Right atrium auricular region (tissue), 2 donors: ENCODE measurements around the gene TMEM106A. TPM values are rescaled to one million over a fixed set of nuclear protein-coding genes. Genes with fewer than 3 reads are reported as not detected.
"Not testable (repeated sequence)": the region's sequence is repeated elsewhere in the genome, so short reads cannot be mapped to it uniquely, and the experiment has no call there.

Source experiments
- DNase-seq: peaks from one replicate; pipeline ENCODE4 v3.0.0-alpha.2; 2019; ENCODE audit warnings: low spot score
- H3K27ac ChIP-seq, 2 donors: fragments of 200-600 bp; sonication (generic); 1 replicate in 1 of 2; 2 replicates in 1 of 2; pipeline ENCODE4 v1.5.1; 2016 to 2019
- H3K27me3 ChIP-seq, 2 donors: fragments of 200-600 bp; sonication (generic); one replicate each; pipeline versions ENCODE4 v1.5.1 to v1.6.0; 2017 to 2019
- H3K36me3 ChIP-seq: fragments of 200-600 bp; sonication (generic); one replicate; pipeline ENCODE4 v1.5.1; 2016
- H3K4me1 ChIP-seq, 2 donors: fragments of 200-600 bp; sonication (generic); one replicate each; pipeline versions ENCODE4 v1.5.1 to v1.6.0; 2017 to 2019
- H3K4me3 ChIP-seq, 2 donors: fragments of 200-600 bp; sonication (generic); 1 replicate in 1 of 2; 2 replicates in 1 of 2; pipeline ENCODE4 v1.5.1; 2017 to 2019; ENCODE audit warnings: mild to moderate bottlenecking in 1 of 2, moderate library complexity in 1 of 2
- H3K9me3 ChIP-seq, 2 donors: fragments of 200-600 bp; sonication (generic); one replicate each; pipeline ENCODE4 v1.5.1; 2019
- CTCF ChIP-seq, 2 donors: fragments of 200-600 bp; sonication (generic); IDR thresholded peaks; one replicate each; pipeline ENCODE4 v1.5.1; 2019; ENCODE audit warnings: antibody characterized with exemption in 2 of 2
- total RNA-seq, 2 donors: library from RNA; depleted of rRNA; stranded (reverse); fragments of >200 nt; gene quantifications; one replicate each; pipeline ENCODE4 v1.1.0, GENCODE V29; 2016

TMEM106A gene
- total RNA-seq, 2 donors from 2014 or later = 2.4 to 3.5 TPM

DNA sequence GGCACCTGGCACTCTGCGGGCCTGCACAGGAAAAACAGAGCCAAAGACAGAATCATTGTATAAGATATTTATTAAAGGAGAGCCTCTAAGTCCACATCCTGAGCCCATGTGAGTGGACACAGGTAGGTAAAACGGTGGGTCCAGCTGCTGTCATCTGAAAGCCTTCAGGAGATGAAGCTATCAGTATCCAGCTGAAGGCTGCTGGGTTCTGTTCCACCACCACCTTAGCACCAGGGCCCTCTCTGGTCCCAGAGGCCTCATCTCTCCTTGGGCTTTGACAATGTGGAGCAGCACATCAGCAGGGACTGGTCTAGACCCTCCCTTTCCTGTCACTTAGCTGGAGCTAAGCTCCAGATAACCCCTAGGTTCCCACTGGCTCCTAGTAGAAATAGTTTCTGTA lies 7.3 kb downstream of the TMEM106A start:
- Histone ChIP-seq H3K27ac (no peak overlapping the region), H3K36me3 (peaks cover 9% of the 10 kb centered on the region), H3K27me3 (no peaks in the 10 kb centered on the region), H3K9me3 (no peaks in the 10 kb centered on the region), H3K4me3 (no peak overlapping the region), H3K4me1 (no peaks in the 10 kb centered on the region)
- DNase-seq = peak; percentile 28
- TF ChIP-seq CTCF (IDR thresholded peaks at IDR 0.05) = no peak

DNA sequence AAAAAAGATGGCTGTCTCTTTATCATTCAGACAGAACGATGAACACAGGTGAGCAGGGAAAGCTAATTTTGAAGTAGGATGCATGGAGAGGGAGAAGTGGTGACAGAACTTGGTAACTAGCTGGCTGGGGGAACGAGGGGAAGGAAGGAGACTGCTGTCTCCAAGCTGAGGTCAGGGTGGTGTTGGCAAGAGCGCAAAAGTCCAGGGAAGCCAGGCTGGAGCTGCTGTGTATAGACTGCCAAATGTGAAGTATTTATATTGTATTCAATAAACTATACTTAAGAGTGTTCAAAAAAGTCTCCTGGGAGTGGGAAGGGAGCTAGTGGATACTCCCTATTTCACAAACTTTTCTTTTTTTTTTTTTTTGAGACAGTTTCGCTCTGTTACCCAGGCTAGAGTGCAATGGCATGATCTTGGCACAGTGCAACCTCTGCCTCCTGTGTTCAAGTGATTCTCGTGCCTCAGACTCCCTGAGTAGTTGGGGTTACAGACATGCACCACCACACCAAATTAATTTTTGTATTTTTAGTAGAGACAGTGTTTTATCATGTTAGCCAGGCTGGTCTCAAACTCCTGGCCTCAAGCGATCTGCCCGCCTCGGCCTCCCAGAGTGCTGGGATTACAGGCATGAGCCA lies 8.2 kb downstream of the TMEM106A start:
- Histone ChIP-seq H3K36me3 (peaks cover 9% of the 10 kb centered on the region), H3K4me1 (no peaks in the 10 kb centered on the region), H3K27ac (no peak overlapping the region), H3K9me3 (no peaks in the 10 kb centered on the region), H3K27me3 (no peaks in the 10 kb centered on the region), H3K4me3 (no peak overlapping the region)
- TF ChIP-seq CTCF (IDR thresholded peaks at IDR 0.05) = no peak
- peak; percentile 32 for DNase-seq

DNA sequence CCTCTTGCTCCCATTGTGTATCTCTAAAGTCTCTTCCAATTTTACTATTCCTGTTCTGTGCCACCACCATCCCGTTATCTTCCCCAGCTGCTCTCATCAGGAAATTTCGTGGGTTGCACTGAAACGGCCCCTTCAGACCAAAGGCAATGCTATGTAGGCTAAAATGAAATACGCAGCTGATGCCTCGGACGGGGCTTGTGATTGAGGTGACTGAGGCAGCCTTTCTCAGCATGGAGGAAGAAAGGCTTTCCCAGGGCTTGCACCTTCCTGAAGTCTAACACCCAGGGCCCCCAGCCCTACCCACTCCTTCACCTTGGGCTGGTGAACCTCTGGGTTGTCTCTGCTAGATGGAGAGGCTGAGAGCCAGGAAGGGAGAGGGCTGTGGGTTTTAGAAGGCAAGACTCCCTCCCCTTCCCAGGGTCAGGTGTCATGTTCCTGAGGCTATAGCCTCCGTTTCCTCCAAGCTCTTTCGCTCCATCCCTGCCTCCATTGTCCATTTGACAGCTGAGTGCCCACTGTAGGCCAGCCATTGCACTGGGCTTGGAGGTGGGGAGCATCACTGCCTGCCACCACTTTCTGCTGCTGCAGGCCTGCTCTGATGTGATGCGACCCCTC lies 8.9 kb downstream of the TMEM106A start:
- Histone ChIP-seq H3K36me3 (peaks cover 7% of the 10 kb centered on the region), H3K27ac (no peak overlapping the region), H3K4me1 (no peaks in the 10 kb centered on the region), H3K4me3 (no peak overlapping the region), H3K27me3 (no peaks in the 10 kb centered on the region), H3K9me3 (no peaks in the 10 kb centered on the region)
- DNase-seq = peak; percentile 46
- TF ChIP-seq CTCF (IDR thresholded peaks at IDR 0.05) = no peak

GRCh38 chr17:43224146-43224705 lies 12.6 kb downstream of the TMEM106A start:
- Histone ChIP-seq H3K4me1 (no peaks in the 10 kb centered on the region), H3K36me3 (no peaks in the 10 kb centered on the region), H3K4me3 (no peak overlapping the region), H3K9me3 (no peaks in the 10 kb centered on the region), H3K27me3 (no peaks in the 10 kb centered on the region), H3K27ac (no peak overlapping the region)
- DNase-seq = peak; percentile 36
- TF ChIP-seq CTCF (IDR thresholded peaks at IDR 0.05) = no peak

- TF ChIP-seq CTCF (IDR thresholded peaks at IDR 0.05) = no peak
Observed at GRCh38 chr17:43226393-43226792, 14.7 kb downstream of the TMEM106A start.

DNA sequence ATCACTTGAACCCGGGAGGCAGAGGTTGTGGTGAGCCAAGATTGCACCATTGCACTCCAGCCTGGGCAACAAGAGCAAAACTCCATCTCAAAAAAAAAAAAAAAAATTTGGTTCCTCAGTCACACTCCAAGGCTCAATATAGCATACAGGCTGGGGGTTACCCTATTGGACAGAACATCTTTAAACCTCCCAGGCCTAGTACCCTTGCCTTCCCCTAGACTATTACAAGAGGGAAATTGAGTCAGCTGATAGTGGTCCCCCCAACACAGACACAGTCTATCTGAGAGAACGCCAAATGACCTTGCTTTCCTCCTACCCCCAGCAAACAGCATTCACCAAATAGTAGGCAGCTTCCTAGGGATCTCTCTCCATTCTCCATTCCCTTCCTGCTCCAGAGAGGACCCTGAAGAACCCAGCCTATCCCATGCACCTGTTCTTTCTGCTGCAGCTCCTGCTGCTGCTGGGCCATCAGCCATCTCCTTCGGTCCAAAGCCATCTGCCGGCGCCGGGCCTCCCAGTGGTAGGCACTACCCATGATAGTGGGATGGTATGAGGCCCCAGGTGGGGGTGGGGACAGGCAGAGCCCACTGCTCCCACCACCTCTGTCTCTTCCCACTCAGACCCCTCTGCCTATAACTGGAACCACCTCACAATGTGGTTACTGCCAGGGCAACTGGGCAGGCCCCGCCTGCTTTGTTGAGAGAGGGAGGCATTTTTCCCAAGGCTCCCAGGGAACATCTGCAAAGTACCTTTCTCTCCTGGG lies 16.5 kb downstream of the TMEM106A start, which contains the start of gene CCDC200:
CCDC200 (minus strand) TSS at position 604 of the 763 bp plus-strand sequence; CDS start at position 535, 69 bp downstream.
- not testable (repeated sequence) for H3K27me3 ChIP-seq, H3K36me3 ChIP-seq, H3K4me3 ChIP-seq, H3K9me3 ChIP-seq, H3K27ac ChIP-seq, DNase-seq, H3K4me1 ChIP-seq

More at GRCh38 chr17:43226393-43226792, 14.7 kb downstream of the TMEM106A start:
- Histone ChIP-seq H3K4me1 (no peaks in the 10 kb centered on the region), H3K9me3 (no peaks in the 10 kb centered on the region), H3K27ac (no peak overlapping the region), H3K36me3 (no peaks in the 10 kb centered on the region), H3K27me3 (no peaks in the 10 kb centered on the region), H3K4me3 (no peak overlapping the region)
- DNase-seq = no peak

DNA sequence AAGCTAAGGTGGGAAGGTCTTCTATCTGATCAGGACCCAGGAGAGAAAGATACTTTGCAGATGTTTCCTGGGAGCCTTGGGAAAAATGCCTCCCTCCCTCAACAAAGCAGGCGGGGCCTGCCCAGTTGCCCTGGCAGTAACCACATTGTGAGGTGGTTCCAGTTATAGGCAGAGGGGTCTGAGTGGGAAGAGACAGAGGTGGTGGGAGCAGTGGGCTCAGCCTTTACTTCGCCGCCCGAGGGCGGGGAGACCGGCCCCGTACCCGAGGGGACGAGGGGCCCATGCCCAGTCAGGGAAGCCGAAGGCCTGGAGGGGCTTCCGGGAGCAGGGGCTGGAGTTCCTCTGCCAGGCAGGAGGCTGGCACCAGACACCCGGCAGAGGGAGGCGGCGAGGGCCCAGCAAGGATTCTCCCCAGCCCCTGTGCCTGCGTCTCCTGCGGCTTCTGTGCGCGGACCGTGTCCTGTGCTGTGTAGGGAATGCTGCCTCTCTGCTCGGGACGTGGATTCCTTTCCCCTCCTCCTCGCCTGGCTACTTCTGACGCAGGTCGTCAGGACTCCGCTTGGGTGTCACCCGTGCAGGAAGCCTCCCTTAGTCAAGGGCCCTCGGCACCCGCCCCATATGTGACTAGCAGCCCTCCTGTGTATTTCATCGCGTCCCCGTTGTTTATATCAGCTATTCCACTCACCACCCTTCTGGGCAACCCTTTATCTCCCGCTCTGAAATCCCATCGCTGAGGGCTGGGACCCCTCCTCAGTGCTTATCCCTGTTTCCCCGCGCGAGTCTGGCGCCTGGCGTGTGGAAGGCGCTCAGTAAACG lies 19.7 kb downstream of the TMEM106A start:
- not testable (repeated sequence) for H3K36me3 ChIP-seq, H3K9me3 ChIP-seq, H3K27me3 ChIP-seq, H3K4me1 ChIP-seq
- peak overlapping the region; percentile 1 for H3K4me3 ChIP-seq
- peak overlapping the region in 1 of 2 donors; percentile 25 for H3K27ac ChIP-seq
- peak; percentile 47 for DNase-seq

GRCh38 chr17:43232021-43232699 lies 20.5 kb downstream of the TMEM106A start:
- H3K9me3 ChIP-seq, H3K27me3 ChIP-seq, H3K4me1 ChIP-seq, H3K36me3 ChIP-seq: not testable (repeated sequence)
- peak; percentile 70 for DNase-seq
- Histone ChIP-seq H3K4me3 (peak overlapping the region; percentile 1), H3K27ac (peak overlapping the region in 1 of 2 donors; percentile 25)
